ENCODE data around the gene CYTH4. TPM values are rescaled to one million over a fixed set of nuclear protein-coding genes. Genes with fewer than 3 reads are reported as not detected.

CYTH4 gene
- total and polyA plus RNA-seq, 10 of the 15 experiments (the other 5 are each of a cell fraction or from before 2014, with no cell fraction given) = 1.5 to 27.3 (median 16.9) TPM

DNA sequence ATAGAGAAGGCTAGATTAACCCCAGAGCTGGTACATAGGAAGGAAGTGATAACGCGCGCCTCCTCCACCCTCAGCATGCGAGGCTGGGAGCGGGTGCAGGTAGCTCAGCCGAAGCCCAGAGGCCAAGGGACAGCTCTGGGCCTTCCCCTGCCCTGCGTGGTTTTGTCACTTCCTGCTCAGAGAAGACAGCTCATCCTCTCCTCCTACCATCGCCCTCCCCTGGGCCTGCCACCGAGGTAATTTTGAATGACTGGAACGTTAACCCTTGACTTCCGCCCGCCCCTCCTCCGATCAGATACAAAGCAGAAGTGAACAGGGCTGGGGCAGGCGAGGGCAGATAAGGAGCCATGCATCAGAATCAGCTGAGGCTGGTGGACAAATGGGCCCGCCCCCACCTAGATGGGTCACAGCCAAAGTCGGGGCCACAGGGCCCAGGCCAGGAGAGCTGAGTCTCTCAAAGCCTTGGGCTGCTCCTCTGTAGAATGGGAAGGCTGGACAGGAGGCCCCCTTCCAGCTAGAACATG lies 39.9 kb upstream of the CYTH4 start (continued):
- TF ChIP-seq HDAC6 (IDR thresholded peaks at IDR 0.05; ENCODE audit: unreplicated experiment) (no peak), SKIL (IDR thresholded peaks at IDR 0.05; ENCODE audit: low read depth, poor library complexity, severe bottlenecking) (peak; percentile 9), HDGF (IDR thresholded peaks at IDR 0.05) (peak; percentile 84; the same call in 1 of the 2 replicates), TBL1XR1 (IDR thresholded peaks at IDR 0.05; ENCODE audit: low read depth, low read length) (peak; percentile 67; the same call in 1 of the 2 replicates), ATF7 (IDR thresholded peaks at IDR 0.05; ENCODE audit: low read depth) (peak; percentile 83), BMI1 (IDR thresholded peaks at IDR 0.05; ENCODE audit: borderline replicate concordance) (no peak), POLR2AphosphoS5 (IDR thresholded peaks at IDR 0.05; ENCODE audit: low read length) (peak; percentile 95), CBFB (IDR thresholded peaks at IDR 0.05; ENCODE audit: low read depth) (no peak), ZNF687 (IDR thresholded peaks at IDR 0.05) (peak; percentile 98)
- TF ChIP-seq, protein P1, sequence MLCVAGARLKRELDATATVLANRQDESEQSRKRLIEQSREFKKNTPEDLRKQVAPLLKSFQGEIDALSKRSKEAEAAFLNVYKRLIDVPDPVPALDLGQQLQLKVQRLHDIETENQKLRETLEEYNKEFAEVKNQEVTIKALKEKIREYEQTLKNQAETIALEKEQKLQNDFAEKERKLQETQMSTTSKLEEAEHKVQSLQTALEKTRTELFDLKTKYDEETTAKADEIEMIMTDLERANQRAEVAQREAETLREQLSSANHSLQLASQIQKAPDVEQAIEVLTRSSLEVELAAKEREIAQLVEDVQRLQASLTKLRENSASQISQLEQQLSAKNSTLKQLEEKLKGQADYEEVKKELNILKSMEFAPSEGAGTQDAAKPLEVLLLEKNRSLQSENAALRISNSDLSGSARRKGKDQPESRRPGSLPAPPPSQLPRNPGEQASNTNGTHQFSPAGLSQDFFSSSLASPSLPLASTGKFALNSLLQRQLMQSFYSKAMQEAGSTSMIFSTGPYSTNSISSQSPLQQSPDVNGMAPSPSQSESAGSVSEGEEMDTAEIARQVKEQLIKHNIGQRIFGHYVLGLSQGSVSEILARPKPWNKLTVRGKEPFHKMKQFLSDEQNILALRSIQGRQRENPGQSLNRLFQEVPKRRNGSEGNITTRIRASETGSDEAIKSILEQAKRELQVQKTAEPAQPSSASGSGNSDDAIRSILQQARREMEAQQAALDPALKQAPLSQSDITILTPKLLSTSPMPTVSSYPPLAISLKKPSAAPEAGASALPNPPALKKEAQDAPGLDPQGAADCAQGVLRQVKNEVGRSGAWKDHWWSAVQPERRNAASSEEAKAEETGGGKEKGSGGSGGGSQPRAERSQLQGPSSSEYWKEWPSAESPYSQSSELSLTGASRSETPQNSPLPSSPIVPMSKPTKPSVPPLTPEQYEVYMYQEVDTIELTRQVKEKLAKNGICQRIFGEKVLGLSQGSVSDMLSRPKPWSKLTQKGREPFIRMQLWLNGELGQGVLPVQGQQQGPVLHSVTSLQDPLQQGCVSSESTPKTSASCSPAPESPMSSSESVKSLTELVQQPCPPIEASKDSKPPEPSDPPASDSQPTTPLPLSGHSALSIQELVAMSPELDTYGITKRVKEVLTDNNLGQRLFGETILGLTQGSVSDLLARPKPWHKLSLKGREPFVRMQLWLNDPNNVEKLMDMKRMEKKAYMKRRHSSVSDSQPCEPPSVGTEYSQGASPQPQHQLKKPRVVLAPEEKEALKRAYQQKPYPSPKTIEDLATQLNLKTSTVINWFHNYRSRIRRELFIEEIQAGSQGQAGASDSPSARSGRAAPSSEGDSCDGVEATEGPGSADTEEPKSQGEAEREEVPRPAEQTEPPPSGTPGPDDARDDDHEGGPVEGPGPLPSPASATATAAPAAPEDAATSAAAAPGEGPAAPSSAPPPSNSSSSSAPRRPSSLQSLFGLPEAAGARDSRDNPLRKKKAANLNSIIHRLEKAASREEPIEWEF (IDR thresholded peaks at IDR 0.05; ENCODE audit: insufficient replicate concordance, low read depth, low read length) = no peak
- TF ChIP-seq, protein P2, sequence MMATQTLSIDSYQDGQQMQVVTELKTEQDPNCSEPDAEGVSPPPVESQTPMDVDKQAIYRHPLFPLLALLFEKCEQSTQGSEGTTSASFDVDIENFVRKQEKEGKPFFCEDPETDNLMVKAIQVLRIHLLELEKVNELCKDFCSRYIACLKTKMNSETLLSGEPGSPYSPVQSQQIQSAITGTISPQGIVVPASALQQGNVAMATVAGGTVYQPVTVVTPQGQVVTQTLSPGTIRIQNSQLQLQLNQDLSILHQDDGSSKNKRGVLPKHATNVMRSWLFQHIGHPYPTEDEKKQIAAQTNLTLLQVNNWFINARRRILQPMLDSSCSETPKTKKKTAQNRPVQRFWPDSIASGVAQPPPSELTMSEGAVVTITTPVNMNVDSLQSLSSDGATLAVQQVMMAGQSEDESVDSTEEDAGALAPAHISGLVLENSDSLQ (IDR thresholded peaks at IDR 0.05) = peak; percentile 95
- TF ChIP-seq, protein P3, sequence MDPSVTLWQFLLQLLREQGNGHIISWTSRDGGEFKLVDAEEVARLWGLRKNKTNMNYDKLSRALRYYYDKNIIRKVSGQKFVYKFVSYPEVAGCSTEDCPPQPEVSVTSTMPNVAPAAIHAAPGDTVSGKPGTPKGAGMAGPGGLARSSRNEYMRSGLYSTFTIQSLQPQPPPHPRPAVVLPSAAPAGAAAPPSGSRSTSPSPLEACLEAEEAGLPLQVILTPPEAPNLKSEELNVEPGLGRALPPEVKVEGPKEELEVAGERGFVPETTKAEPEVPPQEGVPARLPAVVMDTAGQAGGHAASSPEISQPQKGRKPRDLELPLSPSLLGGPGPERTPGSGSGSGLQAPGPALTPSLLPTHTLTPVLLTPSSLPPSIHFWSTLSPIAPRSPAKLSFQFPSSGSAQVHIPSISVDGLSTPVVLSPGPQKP (IDR thresholded peaks at IDR 0.05; ENCODE audit: low read depth, low read length) = no peak; the same call in 1 of the 2 replicates
- TF ChIP-seq, protein P4, sequence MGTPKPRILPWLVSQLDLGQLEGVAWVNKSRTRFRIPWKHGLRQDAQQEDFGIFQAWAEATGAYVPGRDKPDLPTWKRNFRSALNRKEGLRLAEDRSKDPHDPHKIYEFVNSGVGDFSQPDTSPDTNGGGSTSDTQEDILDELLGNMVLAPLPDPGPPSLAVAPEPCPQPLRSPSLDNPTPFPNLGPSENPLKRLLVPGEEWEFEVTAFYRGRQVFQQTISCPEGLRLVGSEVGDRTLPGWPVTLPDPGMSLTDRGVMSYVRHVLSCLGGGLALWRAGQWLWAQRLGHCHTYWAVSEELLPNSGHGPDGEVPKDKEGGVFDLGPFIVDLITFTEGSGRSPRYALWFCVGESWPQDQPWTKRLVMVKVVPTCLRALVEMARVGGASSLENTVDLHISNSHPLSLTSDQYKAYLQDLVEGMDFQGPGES (IDR thresholded peaks at IDR 0.05) = no peak

Measured in GM12878 (cell line).